Activated B cell treated with CpG ODN at 0.5 μM for 24 hours (primary cell): Measurements from ENCODE around the gene TSGA10IP. TPM values are rescaled to one million over a fixed set of nuclear protein-coding genes. Genes with fewer than 3 reads are reported as not detected.
A peak's percentile ranks its signal among the peaks of the same experiment; 100 is the strongest.

Source experiments
- ATAC-seq: fragments of 200-7000 bp; cut with Tn5 transposase; one replicate; pipeline ENCODE4 v1.10.0; 2021; ENCODE audit warnings: low read depth, mild to moderate bottlenecking, moderate library complexity
- CTCF ChIA-PET: fragments of 350-600 bp; sonication (Branson Sonifier 250); formaldehyde crosslinking; loops from one replicate; lab custom pipeline; 2021; ENCODE audit warnings: antibody characterized with exemption; lab: Charles Lee
- POLR2A ChIA-PET: fragments of 350-600 bp; sonication (Branson Sonifier 250); formaldehyde crosslinking; loops from one replicate; lab custom pipeline; 2021; ENCODE audit warnings: antibody characterized with exemption; lab: Charles Lee
- DNase-seq: peaks from one replicate; pipeline ENCODE4 v3.0.0; 2022
- H3K27ac Mint-ChIP-seq: one replicate; pipeline ENCODE4 v1.8.0; 2020; ENCODE audit warnings: mixed read lengths
- H3K27me3 Mint-ChIP-seq: one replicate; pipeline ENCODE4 v1.8.0; 2021; ENCODE audit warnings: mixed read lengths
- H3K36me3 Mint-ChIP-seq: one replicate; pipeline ENCODE4 v1.8.0; 2021; ENCODE audit warnings: low read depth, mixed read lengths
- H3K4me1 Mint-ChIP-seq: one replicate; pipeline ENCODE4 v1.8.0; 2021; ENCODE audit warnings: mixed read lengths
- H3K4me3 Mint-ChIP-seq: one replicate; pipeline ENCODE4 v1.8.0; 2020; ENCODE audit warnings: mild to moderate bottlenecking, mixed read lengths
- H3K9me3 Mint-ChIP-seq: one replicate; pipeline ENCODE4 v1.8.0; 2020; ENCODE audit warnings: mixed read lengths
- CTCF ChIP-seq: fragments of 200-600 bp; IDR thresholded peaks from one replicate; pipeline ENCODE4 v1.8.0; 2022; ENCODE audit warnings: antibody characterized with exemption, mild to moderate bottlenecking
- intact Hi-C: fragments of 100-400 bp; cut with micrococcal nuclease; formaldehyde crosslinking; loops from one replicate; pipeline ENCODE4 v1.15.1; 2024
- total RNA-seq: library from RNA; stranded (reverse); gene quantifications from 2 replicates; pipeline ENCODE4 v1.2.3, GENCODE V29; 2022

Gene TSGA10IP
- total RNA-seq, 1 donor from 2014 or later = not detected

DNA sequence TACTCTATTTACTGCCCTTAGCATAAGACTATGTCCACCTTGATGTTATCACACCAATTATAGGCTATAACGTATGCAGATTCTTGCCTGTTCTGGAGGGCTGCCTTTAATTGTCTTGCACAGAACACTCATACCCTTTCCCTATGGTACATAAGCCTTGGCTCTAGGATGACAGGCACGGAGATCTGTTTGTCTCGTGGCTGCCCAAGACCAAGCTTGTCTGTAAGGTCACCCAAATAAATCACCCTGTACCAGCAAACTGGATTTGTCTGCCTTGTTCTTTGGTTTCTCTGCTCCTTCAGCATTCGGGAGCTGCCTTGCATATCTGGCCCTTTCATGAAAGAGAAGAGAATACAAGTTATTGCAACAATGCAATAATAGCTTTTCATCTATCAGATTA is 7.5 kb upstream of the TSGA10IP start:
- H3K4me3 Mint-ChIP-seq = no peak overlapping the region
- no peaks in the 10 kb centered on the region for H3K9me3 Mint-ChIP-seq
- H3K4me1 Mint-ChIP-seq = peaks cover 15% of the 10 kb centered on the region
- TF ChIP-seq CTCF = no peak
- DNase-seq (no peak), ATAC-seq (no peak)
- ChIA-PET POLR2A (no interaction called here), CTCF (interaction anchor here (1.0 kb wide), 1 partner anchor 53 kb away, joined by 4 read pairs; no protein-coding TSS in a partner anchor)
- peaks cover 3% of the 10 kb centered on the region for H3K27me3 Mint-ChIP-seq
- no peaks in the 10 kb centered on the region for H3K36me3 Mint-ChIP-seq
- H3K27ac Mint-ChIP-seq = no peak overlapping the region
- intact Hi-C loops = no loop called here

DNA sequence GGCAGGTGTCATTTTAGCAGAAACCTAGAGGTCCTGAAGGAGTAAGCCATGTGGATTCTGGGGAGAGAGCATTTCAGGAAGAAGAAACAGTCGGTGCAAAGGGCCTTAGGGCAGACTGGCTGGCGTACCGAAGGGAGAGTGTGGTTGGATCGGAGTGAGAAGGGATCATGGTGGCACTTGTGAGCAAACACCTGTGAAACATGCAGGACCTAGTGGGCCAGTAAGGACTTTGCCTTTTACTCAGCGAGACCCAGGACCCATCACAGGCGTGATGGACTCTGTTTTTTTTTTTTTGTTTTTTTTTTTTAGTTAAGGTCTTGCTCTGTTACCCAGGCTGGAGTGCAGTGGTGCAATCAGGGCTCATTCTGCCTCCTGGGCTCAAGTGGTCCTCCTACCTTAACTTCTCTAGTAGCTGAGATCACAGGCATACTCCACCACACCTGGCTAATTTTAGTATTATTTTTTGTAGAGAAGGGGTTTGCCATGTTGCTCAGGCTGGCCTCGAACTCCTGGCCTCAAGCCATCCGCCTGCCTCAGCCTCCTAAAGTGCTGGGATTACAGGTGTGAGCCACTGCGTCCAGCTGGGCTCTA is 3.5 kb upstream of the TSGA10IP start:
- no peak overlapping the region for H3K4me3 Mint-ChIP-seq
- ChIA-PET CTCF (no interaction called here), POLR2A (interaction anchor here (0.6 to 1.0 kb wide), 3 partner anchors 12 to 19 kb away, joined by 3 to 8 read pairs (median 4); no protein-coding TSS in a partner anchor)
- H3K27me3 Mint-ChIP-seq = peaks cover 3% of the 10 kb centered on the region
- DNase-seq (no peak), ATAC-seq (no peak)
- H3K9me3 Mint-ChIP-seq = no peaks in the 10 kb centered on the region
- H3K36me3 Mint-ChIP-seq = no peaks in the 10 kb centered on the region
- peak overlapping the region; percentile 30 for H3K27ac Mint-ChIP-seq
- peaks cover 15% of the 10 kb centered on the region for H3K4me1 Mint-ChIP-seq
- TF ChIP-seq CTCF = no peak
- intact Hi-C loops = loop anchor here (2.0 kb wide), 1 partner anchor 23 kb away; the partner anchor contains the start of genes C11orf68 and DRAP1

- ATAC-seq = no peak
- Mint-ChIP-seq H3K27ac (no peak overlapping the region), H3K9me3 (no peaks in the 10 kb centered on the region), H3K4me3 (no peak overlapping the region), H3K4me1 (peaks cover 15% of the 10 kb centered on the region), H3K27me3 (peaks cover 2% of the 10 kb centered on the region), H3K36me3 (no peaks in the 10 kb centered on the region)
- no peak for TF ChIP-seq CTCF
- ChIA-PET POLR2A (interaction anchor here (0.7 to 1.0 kb wide), 2 partner anchors 14 to 18 kb away, joined by 3 to 4 read pairs; no protein-coding TSS in a partner anchor), CTCF (no interaction called here)
- no peak for DNase-seq
- intact Hi-C loops = no loop called here
Measured at GRCh38 chr11:65942531-65942930, 2.7 kb upstream of the TSGA10IP start.

DNA sequence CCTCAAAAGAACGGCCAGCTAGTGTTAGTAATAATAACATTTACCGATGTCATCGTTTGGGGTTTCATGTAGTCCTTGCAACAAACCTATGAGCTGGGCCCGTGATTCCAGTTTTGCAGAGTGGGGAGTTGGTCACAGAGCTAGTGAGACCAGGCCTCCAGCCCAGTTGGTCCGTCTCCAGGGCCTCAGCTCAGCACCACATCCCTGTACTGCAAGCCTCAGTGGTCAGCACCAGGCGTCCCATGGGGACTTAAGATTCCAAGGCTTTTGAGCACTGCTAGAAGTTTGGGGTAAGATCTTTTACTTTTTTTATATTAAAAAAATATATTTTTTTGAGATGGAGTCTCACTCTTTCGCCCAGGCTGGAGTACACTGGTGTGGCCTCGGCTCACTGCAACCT is 1.1 kb upstream of the TSGA10IP start:
- Mint-ChIP-seq H3K4me1 (peaks cover 13% of the 10 kb centered on the region), H3K27ac (no peak overlapping the region), H3K36me3 (no peaks in the 10 kb centered on the region), H3K4me3 (no peak overlapping the region), H3K27me3 (peaks cover 2% of the 10 kb centered on the region), H3K9me3 (no peaks in the 10 kb centered on the region)
- CTCF ChIA-PET = interaction anchor here (0.6 kb wide), 1 partner anchor 13 kb away, joined by 3 read pairs; no protein-coding TSS in a partner anchor
- TF ChIP-seq CTCF = no peak
- intact Hi-C loops = no loop called here
- POLR2A ChIA-PET = no interaction called here
- DNase-seq (no peak), ATAC-seq (no peak)

GRCh38 chr11:65944767-65945166 is 513 bp upstream of the TSGA10IP start:
- TF ChIP-seq CTCF = no peak
- intact Hi-C loops = no loop called here
- ATAC-seq (no peak), DNase-seq (no peak)
- Mint-ChIP-seq H3K27ac (no peak overlapping the region), H3K36me3 (no peaks in the 10 kb centered on the region), H3K9me3 (no peaks in the 10 kb centered on the region), H3K4me3 (no peak overlapping the region), H3K4me1 (peaks cover 13% of the 10 kb centered on the region), H3K27me3 (peaks cover 2% of the 10 kb centered on the region)
- ChIA-PET POLR2A (interaction anchor here (0.5 kb wide), 1 partner anchor 9 kb away, joined by 4 read pairs; no protein-coding TSS in a partner anchor), CTCF (interaction anchor here (0.6 kb wide), 1 partner anchor 12 kb away, joined by 3 read pairs; no protein-coding TSS in a partner anchor)
